ENCODE measurements around the gene SLC16A13. TPM values are rescaled to one million over a fixed set of nuclear protein-coding genes. Genes with fewer than 3 reads are reported as not detected.

Gene SLC16A13
- total and polyA plus RNA-seq, 2 of the 8 experiments (the other 6 are each of a cell fraction or from before 2014, with no cell fraction given), result 5.4 to 5.8 TPM

DNA sequence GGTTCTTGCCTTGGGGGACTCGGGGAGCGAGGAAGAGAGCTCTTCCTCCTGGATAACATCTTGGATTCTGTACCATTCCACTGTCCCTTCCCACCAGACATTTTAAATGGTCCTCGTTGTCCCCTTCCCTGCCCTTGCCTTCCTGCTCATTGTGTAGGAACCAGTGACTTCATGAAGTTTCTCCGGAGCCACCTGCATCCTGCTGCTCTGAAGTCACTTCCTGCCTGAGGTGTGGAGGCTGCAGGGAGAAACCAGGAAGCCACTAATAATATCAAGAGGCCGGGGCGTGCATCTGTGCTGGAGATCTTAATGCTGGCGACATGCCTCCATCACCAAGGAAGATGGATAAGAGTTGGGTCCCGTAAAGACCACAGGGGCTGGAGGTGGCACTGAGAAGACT, 6.2 kb upstream of the SLC16A13 start:
- Histone ChIP-seq H3K18ac (ENCODE audit: extremely low read depth, low read length) (no peak overlapping the region), H3K27me3 (replicated peaks in 1 of 4; ENCODE audit: control insufficient read depth in 3 of 4, extremely low read depth in 1 of 4, insufficient read depth in 3 of 4, low read length in 3 of 4) (0 out of 7 replicates have a peak, but pooled peaks cover 0 to 3% (median 0%) of the 10 kb centered on the region in 4 experiments), H3K4me1 (replicated peaks in 1 of 4; ENCODE audit: control insufficient read depth in 3 of 4, insufficient read depth in 4 of 4, low read length in 3 of 4) (no peaks in the 10 kb centered on the region), H4K5ac (ENCODE audit: insufficient read length, low read depth, low read length) (no peak overlapping the region), H3K36me3 (ENCODE audit: control insufficient read depth in 2 of 4, insufficient read depth in 4 of 4, low read length in 3 of 4) (peaks cover 0 to 8% (median 3%) of the 10 kb centered on the region in 4 experiments; a peak in 1 of 8 replicates), H2BK12ac (ENCODE audit: low read depth, low read length) (no peak overlapping the region), H3K23ac (ENCODE audit: insufficient read length) (no peak overlapping the region), H3K4me2 (ENCODE audit: insufficient read depth in 1 of 2, low read depth in 2 of 2, low read length in 2 of 2) (no peak overlapping the region), H3K4me3 (ENCODE audit: extremely low read depth in 1 of 4, insufficient read depth in 2 of 4, low read depth in 3 of 4, low read length in 4 of 4) (no peak overlapping the region), H2AK5ac (ENCODE audit: low read depth, low read length) (no peak overlapping the region), H3K79me1 (ENCODE audit: low read depth, low read length) (no peaks in the 10 kb centered on the region), H3K79me2 (ENCODE audit: control insufficient read depth in 1 of 2, insufficient read depth in 2 of 2, low read length in 2 of 2) (no peaks in the 10 kb centered on the region), H3K9me3 (ENCODE audit: insufficient read depth in 2 of 2, low read depth in 1 of 2, low read length in 1 of 2) (no peaks in the 10 kb centered on the region), H3K23me2 (ENCODE audit: low read depth, low read length) (no peaks in the 10 kb centered on the region), H2BK15ac (ENCODE audit: low read length) (no peak overlapping the region), H2AFZ (ENCODE audit: low read length) (no peak overlapping the region), H3K9ac (replicated peaks in 1 of 4; ENCODE audit: extremely low read depth in 1 of 4, low read depth in 3 of 4, low read length in 3 of 4) (no peak overlapping the region), H4K8ac (ENCODE audit: extremely low read depth, insufficient read depth, low read length) (no peak overlapping the region), H3K4ac (replicated peaks; ENCODE audit: insufficient read length, low read depth, low read length) (no peak overlapping the region), H3K14ac (ENCODE audit: insufficient read length) (no peak overlapping the region), H2BK120ac (replicated peaks; ENCODE audit: low read depth, low read length) (no peak overlapping the region), H4K91ac (replicated peaks; ENCODE audit: insufficient read length, low read length) (no peak overlapping the region), H2BK5ac (ENCODE audit: low read depth, low read length) (no peak overlapping the region), H3K27ac (ENCODE audit: low read depth, low read length) (no peak overlapping the region), H4K20me1 (replicated peaks in 1 of 2; ENCODE audit: control insufficient read depth in 1 of 2, insufficient read depth in 2 of 2, low read length in 2 of 2) (no peaks in the 10 kb centered on the region), H2BK20ac (ENCODE audit: low read length) (no peak overlapping the region), H3K56ac (replicated peaks; ENCODE audit: insufficient read length, low read depth, low read length) (no peak overlapping the region)
- CTCF ChIA-PET (ENCODE audit: partially characterized antibody), result interaction anchor here (1.4 kb wide), 1 partner anchor 27 kb away, joined by 3 read pairs; no protein-coding TSS in a partner anchor
- DNase-seq (ENCODE audit: low read depth in 1 of 2, low spot score in 2 of 2) (no peak), FAIRE-seq (no peak)
- WGBS, 2 experiments (ENCODE audit: extremely low coverage in 1 of 2, insufficient coverage in 1 of 2, insufficient read length in 1 of 2, insufficient replicate concordance in 2 of 2, low coverage in 1 of 2, low lambda C conversion rate in 2 of 2, missing lambda C conversion rate in 1 of 2), result 92% methylated on average over 8 of the region's 8 CpGs; no CpG with 5 or more reads in 1 of the 2 experiments
- POLR2A ChIA-PET (ENCODE audit: partially characterized antibody), result no interaction called here
- no peak for TF ChIP-seq TBP (IDR thresholded peaks at IDR 0.05; ENCODE audit: low read depth, low read length)
- no peak for TF ChIP-seq CHD2 (IDR thresholded peaks at IDR 0.05; ENCODE audit: low read length)
- TF ChIP-seq ASH2L (IDR thresholded peaks at IDR 0.05; ENCODE audit: low read length), result no peak
- TF ChIP-seq SP1 (IDR thresholded peaks at IDR 0.05; ENCODE audit: low read depth, low read length), result no peak
- TF ChIP-seq, protein P1, sequence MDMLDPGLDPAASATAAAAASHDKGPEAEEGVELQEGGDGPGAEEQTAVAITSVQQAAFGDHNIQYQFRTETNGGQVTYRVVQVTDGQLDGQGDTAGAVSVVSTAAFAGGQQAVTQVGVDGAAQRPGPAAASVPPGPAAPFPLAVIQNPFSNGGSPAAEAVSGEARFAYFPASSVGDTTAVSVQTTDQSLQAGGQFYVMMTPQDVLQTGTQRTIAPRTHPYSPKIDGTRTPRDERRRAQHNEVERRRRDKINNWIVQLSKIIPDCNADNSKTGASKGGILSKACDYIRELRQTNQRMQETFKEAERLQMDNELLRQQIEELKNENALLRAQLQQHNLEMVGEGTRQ (IDR thresholded peaks at IDR 0.05; ENCODE audit: low read length), result no peak

Measured in H1 (cell line).